Fibroblast of lung (primary cell): ENCODE measurements around the gene RBCK1. TPM values are rescaled to one million over a fixed set of nuclear protein-coding genes. Genes with fewer than 3 reads are reported as not detected.

Experiments used
- DNase-seq, 2 donors: peaks; one replicate each; pipeline versions ENCODE4 v3.0.0 to v3.0.0-alpha.2; 2010; ENCODE audit warnings: low read depth in 2 of 2
- H2AFZ ChIP-seq: 2 replicates; pipeline ENCODE4 v1.5.1; 2012; ENCODE audit warnings: low read length, control low read depth, inconsistent platforms
- H3K27ac ChIP-seq: 2 replicates; pipeline ENCODE4 v1.5.1; 2011; ENCODE audit warnings: low read length, control low read depth; ENCODE audit not compliant: insufficient read depth
- H3K27me3 ChIP-seq: 2 replicates; pipeline ENCODE4 v1.5.1; 2011; ENCODE audit warnings: mild to moderate bottlenecking, low read length; ENCODE audit not compliant: control insufficient read depth, insufficient read depth
- H3K36me3 ChIP-seq: 2 replicates; pipeline ENCODE4 v1.5.1; 2011; ENCODE audit warnings: low read length; ENCODE audit not compliant: control insufficient read depth, insufficient read depth
- H3K4me1 ChIP-seq: 2 replicates; pipeline ENCODE4 v1.5.1; 2011; ENCODE audit warnings: low read length; ENCODE audit not compliant: control insufficient read depth, insufficient read depth; ENCODE audit errors: extremely low read depth
- H3K4me2 ChIP-seq: 2 replicates; pipeline ENCODE4 v1.5.1; 2011; ENCODE audit warnings: low read length, control low read depth; ENCODE audit not compliant: insufficient read depth; ENCODE audit errors: extremely low read depth
- H3K4me3 ChIP-seq, 4 experiments: fragments of 200-600 bp in 1 of 4; sonication (generic) in 1 of 4; replicated peaks in 1 of 4; 2 replicates each; pipeline ENCODE4 v1.5.1; 2011 to 2016; ENCODE audit warnings: low read length in 4 of 4, low read depth in 3 of 4, mild to moderate bottlenecking in 3 of 4, control low read depth in 2 of 4, inconsistent platforms in 1 of 4, mixed read lengths in 1 of 4; ENCODE audit not compliant: insufficient read depth in 1 of 4; ENCODE audit errors: control extremely low read depth in 1 of 4
- H3K79me2 ChIP-seq: 2 replicates; pipeline ENCODE4 v1.5.1; 2012; ENCODE audit warnings: mild to moderate bottlenecking, low read length, inconsistent platforms; ENCODE audit not compliant: control insufficient read depth, insufficient read depth
- H3K9ac ChIP-seq: 2 replicates; pipeline ENCODE4 v1.5.1; 2011; ENCODE audit warnings: mild to moderate bottlenecking, low read length, control low read depth; ENCODE audit not compliant: insufficient read depth
- H3K9me3 ChIP-seq: 2 replicates; pipeline ENCODE4 v1.5.1; 2012; ENCODE audit warnings: low read depth, low read length; ENCODE audit not compliant: control insufficient read depth, insufficient read depth
- H4K20me1 ChIP-seq: 2 replicates; pipeline ENCODE4 v1.5.1; 2011; ENCODE audit warnings: low read length; ENCODE audit not compliant: control insufficient read depth, insufficient read depth; ENCODE audit errors: extremely low read depth
- EZH2 ChIP-seq: IDR thresholded peaks from 2 replicates; pipeline ENCODE4 v1.5.1; 2012; ENCODE audit warnings: low read length, control low read depth, mild to moderate bottlenecking; ENCODE audit errors: missing control alignments
- polyA plus RNA-seq, 2 donors: library from polyadenylated mRNA; depleted of rRNA in 1 of 2; stranded (reverse) in 1 of 2; unstranded in 1 of 2; fragments of >200 nt; gene quantifications; 2 replicates each; pipeline ENCODE4 v1.2.1, GENCODE V29; 2011 to 2012; ENCODE audit warnings: missing spikeins in 1 of 2
- total RNA-seq: library from RNA; depleted of rRNA; stranded (reverse); fragments of >200 nt; gene quantifications from 2 replicates; pipeline ENCODE4 v1.2.1, GENCODE V29; 2014
- TF ChIP-seq, protein P1 (sequence below), 2 donors: IDR thresholded peaks in 1 of 2; conservative IDR thresholded peaks in 1 of 2; 1 replicate in 1 of 2; 2 replicates in 1 of 2; pipeline ENCODE4 v1.5.1; 2011 to 2012; ENCODE audit warnings: low read length in 2 of 2, control low read depth in 1 of 2, inconsistent platforms in 1 of 2, low read depth in 1 of 2, mild to moderate bottlenecking in 1 of 2

RBCK1 gene
- total and polyA plus RNA-seq, 2 donors (not counting 1 experiment from before 2014, with no cell fraction given): 35.2 to 89.0 TPM

DNA sequence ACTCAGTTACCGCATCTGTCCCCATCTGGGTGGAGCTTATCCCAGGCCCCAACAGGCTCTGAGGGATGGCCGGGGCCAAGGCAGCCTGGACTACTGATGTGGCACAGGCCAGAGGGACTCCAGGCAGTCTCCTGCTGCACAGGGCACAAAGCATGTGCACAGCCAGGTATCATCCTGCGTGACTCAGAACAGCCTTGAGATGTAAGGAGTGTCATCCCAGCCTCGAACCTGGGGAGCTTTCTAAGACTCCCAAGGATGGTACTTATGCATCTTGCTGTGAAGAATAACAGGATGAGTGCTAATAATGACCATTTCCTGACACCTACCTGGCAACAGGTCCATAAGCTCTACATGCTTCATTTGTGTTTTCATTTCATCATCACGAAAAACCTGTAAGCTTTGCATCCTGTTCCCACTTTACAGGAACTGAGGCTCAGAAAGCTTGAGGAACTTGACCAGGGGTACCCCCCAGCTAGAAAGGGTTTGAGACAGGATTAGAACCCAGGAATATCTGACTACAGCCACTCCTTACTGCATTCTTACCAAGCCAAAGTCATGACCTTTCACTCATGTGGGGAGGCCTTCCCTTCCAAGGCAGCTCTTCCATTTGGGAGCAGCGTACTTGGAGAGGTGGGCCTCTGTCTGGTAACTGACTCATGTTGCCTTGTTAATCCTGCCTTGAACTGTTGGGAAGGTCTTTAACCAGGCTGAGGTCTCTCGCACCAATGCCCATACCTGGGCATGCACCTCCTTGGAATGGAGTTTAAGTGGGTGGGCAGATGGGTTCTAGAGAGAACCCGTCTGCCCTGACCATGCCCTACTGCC, 25.6 kb upstream of the RBCK1 start:
- no peak for TF ChIP-seq EZH2
- TF ChIP-seq, protein P1, sequence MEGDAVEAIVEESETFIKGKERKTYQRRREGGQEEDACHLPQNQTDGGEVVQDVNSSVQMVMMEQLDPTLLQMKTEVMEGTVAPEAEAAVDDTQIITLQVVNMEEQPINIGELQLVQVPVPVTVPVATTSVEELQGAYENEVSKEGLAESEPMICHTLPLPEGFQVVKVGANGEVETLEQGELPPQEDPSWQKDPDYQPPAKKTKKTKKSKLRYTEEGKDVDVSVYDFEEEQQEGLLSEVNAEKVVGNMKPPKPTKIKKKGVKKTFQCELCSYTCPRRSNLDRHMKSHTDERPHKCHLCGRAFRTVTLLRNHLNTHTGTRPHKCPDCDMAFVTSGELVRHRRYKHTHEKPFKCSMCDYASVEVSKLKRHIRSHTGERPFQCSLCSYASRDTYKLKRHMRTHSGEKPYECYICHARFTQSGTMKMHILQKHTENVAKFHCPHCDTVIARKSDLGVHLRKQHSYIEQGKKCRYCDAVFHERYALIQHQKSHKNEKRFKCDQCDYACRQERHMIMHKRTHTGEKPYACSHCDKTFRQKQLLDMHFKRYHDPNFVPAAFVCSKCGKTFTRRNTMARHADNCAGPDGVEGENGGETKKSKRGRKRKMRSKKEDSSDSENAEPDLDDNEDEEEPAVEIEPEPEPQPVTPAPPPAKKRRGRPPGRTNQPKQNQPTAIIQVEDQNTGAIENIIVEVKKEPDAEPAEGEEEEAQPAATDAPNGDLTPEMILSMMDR (conservative IDR thresholded peaks at IDR 0.05 in 1 of 2, IDR thresholded peaks at IDR 0.05 in 1 of 2; ENCODE audit: low read depth in 1 of 2, low read length in 2 of 2): no peak
- no peak overlapping the region for H2AFZ ChIP-seq
- H3K9ac ChIP-seq: no peak overlapping the region
- H3K4me1 ChIP-seq: no peaks in the 10 kb centered on the region
- no peaks in the 10 kb centered on the region for H3K27me3 ChIP-seq
- DNase-seq: no peak
- no peaks in the 10 kb centered on the region for H3K36me3 ChIP-seq
- H3K27ac ChIP-seq: no peak overlapping the region
- H3K4me2 ChIP-seq: peak overlapping the region; percentile 79
- H4K20me1 ChIP-seq: no peaks in the 10 kb centered on the region
- H3K4me3 ChIP-seq: peak overlapping the region; percentile 23 to 73 (median 71)
- no peaks in the 10 kb centered on the region for H3K9me3 ChIP-seq
- peaks cover 6% of the 10 kb centered on the region for H3K79me2 ChIP-seq

DNA sequence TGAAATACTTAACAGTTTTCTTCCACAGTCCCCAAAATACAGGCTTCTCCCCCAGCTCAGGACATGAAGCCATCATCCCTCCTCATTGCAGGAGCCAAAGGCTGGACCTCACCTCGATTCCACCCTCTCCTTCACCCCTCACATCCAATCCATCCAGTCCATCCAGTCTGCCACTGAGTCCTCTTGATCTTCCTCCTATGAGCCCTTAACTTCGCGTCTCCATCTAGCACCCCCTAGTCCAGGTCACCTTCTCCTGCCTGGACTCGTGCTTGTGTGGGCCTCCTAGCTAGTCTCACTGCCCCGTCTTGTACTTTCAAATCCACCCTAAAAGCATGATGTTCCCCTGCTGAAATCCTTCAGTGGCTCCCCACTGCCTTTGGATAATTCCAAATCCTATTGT, 24.2 kb upstream of the RBCK1 start:
- H3K27ac ChIP-seq: no peak overlapping the region
- no peak for DNase-seq
- H3K4me1 ChIP-seq: no peaks in the 10 kb centered on the region
- H4K20me1 ChIP-seq: no peaks in the 10 kb centered on the region
- H2AFZ ChIP-seq: no peak overlapping the region
- H3K27me3 ChIP-seq: no peaks in the 10 kb centered on the region
- peaks cover 6% of the 10 kb centered on the region for H3K79me2 ChIP-seq
- no peaks in the 10 kb centered on the region for H3K9me3 ChIP-seq
- no peak overlapping the region for H3K4me2 ChIP-seq
- H3K36me3 ChIP-seq: no peaks in the 10 kb centered on the region
- H3K4me3 ChIP-seq: peak overlapping the region in 1 of 4 experiments; percentile 71
- no peak overlapping the region for H3K9ac ChIP-seq
- TF ChIP-seq EZH2: no peak
- TF ChIP-seq, protein P1 (conservative IDR thresholded peaks at IDR 0.05 in 1 of 2, IDR thresholded peaks at IDR 0.05 in 1 of 2; ENCODE audit: low read depth in 1 of 2, low read length in 2 of 2): no peak

- Histone ChIP-seq H2AFZ (no peak overlapping the region), H3K27ac (no peak overlapping the region), H3K27me3 (no peaks in the 10 kb centered on the region), H3K79me2 (peaks cover 6% of the 10 kb centered on the region), H3K36me3 (peaks cover 1% of the 10 kb centered on the region), H3K9me3 (no peaks in the 10 kb centered on the region), H3K4me2 (no peak overlapping the region), H3K4me3 (no peak overlapping the region), H3K9ac (no peak overlapping the region), H3K4me1 (no peaks in the 10 kb centered on the region), H4K20me1 (no peaks in the 10 kb centered on the region)
- TF ChIP-seq, protein P1 (conservative IDR thresholded peaks at IDR 0.05 in 1 of 2, IDR thresholded peaks at IDR 0.05 in 1 of 2; ENCODE audit: low read depth in 1 of 2, low read length in 2 of 2): no peak
- no peak for TF ChIP-seq EZH2
- no peak for DNase-seq
These were observed 23.4 kb upstream of the RBCK1 start for GRCh38 chr20:384723-385122.
